Endothelial cell (in vitro differentiated cells): ENCODE measurements around the gene AUTS2. TPM values are rescaled to one million over a fixed set of nuclear protein-coding genes. Genes with fewer than 3 reads are reported as not detected.

Experiments used
- DNase-seq: peaks from one replicate; pipeline ENCODE4 v3.0.0; 2021; ENCODE audit warnings: low spot score
- H3K27ac Mint-ChIP-seq: one replicate; pipeline ENCODE4 v1.8.0; 2021; ENCODE audit warnings: mixed read lengths, inconsistent platforms; ENCODE audit not compliant: unreplicated experiment
- H3K27me3 Mint-ChIP-seq: one replicate; pipeline ENCODE4 v1.8.0; 2021; ENCODE audit warnings: mild to moderate bottlenecking, moderate library complexity, mixed read lengths, inconsistent platforms; ENCODE audit not compliant: unreplicated experiment
- H3K36me3 Mint-ChIP-seq: one replicate; pipeline ENCODE4 v1.8.0; 2021; ENCODE audit warnings: mild to moderate bottlenecking, low read depth, mixed read lengths, inconsistent platforms; ENCODE audit not compliant: unreplicated experiment
- H3K4me1 Mint-ChIP-seq: one replicate; pipeline ENCODE4 v1.8.0; 2021; ENCODE audit warnings: mild to moderate bottlenecking, mixed read lengths, inconsistent platforms; ENCODE audit not compliant: unreplicated experiment
- H3K4me3 Mint-ChIP-seq: one replicate; pipeline ENCODE4 v1.8.0; 2021; ENCODE audit warnings: mild to moderate bottlenecking, mixed read lengths, inconsistent platforms; ENCODE audit not compliant: unreplicated experiment
- H3K9me3 Mint-ChIP-seq: one replicate; pipeline ENCODE4 v1.8.0; 2021; ENCODE audit warnings: mixed read lengths, inconsistent platforms; ENCODE audit not compliant: unreplicated experiment
- total RNA-seq: library from RNA; stranded (reverse); fragmentation: NEBNext Ultra II Directional; extraction: Animal tissue kit (Norgen Biotek cat#: 25700); gene quantifications from one replicate; pipeline ENCODE4 v1.2.1, GENCODE V29; 2021; ENCODE audit not compliant: unreplicated experiment
- TF ChIP-seq, protein P1 (sequence below): fragments of 200-600 bp; sonication (generic); IDR thresholded peaks from one replicate; pipeline ENCODE4 v1.5.0; 2021; ENCODE audit warnings: antibody characterized with exemption; ENCODE audit not compliant: unreplicated experiment

Gene AUTS2
- total RNA-seq, 1 donor from 2014 or later: 103 TPM

DNA sequence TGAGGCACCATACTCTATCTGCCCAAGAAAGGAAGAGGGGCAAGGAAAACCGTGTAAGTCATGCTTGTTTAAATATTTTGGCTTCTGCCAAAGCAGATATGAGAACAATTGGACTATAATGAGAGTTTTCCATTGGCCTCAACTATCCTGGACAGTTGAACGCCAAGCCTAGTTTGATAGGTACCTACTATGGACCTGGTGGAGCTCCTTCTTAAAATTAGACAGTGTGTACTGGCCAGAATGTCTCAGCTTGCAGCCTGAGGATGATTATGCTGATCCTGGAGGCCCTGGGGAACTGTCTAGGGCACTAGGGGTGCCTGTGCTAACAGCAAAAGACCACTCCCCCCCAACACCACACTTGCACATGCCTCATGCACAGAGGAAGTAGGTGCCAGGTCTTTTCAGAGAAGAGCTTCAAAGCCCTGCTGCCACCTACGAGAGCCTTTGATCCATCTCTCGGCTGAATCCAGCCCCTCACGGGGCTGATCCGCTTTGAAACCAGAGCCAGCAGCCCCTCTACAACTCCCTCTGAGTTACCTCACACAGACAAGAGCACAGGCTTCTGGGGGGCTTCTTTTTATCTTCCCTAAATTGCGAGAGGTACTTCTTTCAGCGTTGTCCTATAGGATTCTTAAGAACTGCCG lies 1059.8 kb downstream of the AUTS2 start:
- H3K4me3 Mint-ChIP-seq: no peak overlapping the region

DNA sequence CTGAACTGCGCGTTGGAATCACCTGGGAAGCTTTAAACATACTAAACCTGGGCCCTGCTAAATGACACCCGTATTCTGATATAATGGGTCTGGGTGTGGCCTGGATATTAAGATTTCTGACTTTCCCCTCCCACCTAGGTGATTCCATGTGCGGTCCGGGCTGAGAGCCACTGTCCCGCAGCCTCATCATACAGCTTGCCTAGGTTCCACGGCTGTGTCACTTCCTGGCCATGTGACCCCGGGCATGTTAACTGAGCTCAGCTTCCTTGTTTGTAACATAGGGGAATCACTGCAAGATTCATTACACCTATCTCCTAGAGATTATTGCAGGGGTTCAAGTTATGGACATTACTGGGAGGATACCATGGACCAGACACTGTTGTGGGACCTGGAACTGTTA lies 1061.0 kb downstream of the AUTS2 start:
- Mint-ChIP-seq H3K4me3 (peak overlapping the region; percentile 73), H3K9me3 (no peaks in the 10 kb centered on the region), H3K27me3 (peaks cover 4% of the 10 kb centered on the region), H3K27ac (no peak overlapping the region), H3K4me1 (peaks cover 5% of the 10 kb centered on the region), H3K36me3 (peaks cover 4% of the 10 kb centered on the region)
- TF ChIP-seq, protein P1, sequence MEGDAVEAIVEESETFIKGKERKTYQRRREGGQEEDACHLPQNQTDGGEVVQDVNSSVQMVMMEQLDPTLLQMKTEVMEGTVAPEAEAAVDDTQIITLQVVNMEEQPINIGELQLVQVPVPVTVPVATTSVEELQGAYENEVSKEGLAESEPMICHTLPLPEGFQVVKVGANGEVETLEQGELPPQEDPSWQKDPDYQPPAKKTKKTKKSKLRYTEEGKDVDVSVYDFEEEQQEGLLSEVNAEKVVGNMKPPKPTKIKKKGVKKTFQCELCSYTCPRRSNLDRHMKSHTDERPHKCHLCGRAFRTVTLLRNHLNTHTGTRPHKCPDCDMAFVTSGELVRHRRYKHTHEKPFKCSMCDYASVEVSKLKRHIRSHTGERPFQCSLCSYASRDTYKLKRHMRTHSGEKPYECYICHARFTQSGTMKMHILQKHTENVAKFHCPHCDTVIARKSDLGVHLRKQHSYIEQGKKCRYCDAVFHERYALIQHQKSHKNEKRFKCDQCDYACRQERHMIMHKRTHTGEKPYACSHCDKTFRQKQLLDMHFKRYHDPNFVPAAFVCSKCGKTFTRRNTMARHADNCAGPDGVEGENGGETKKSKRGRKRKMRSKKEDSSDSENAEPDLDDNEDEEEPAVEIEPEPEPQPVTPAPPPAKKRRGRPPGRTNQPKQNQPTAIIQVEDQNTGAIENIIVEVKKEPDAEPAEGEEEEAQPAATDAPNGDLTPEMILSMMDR: no peak
- DNase-seq: no peak

More for the DNA sequence above, 1059.8 kb downstream of the AUTS2 start:
- H3K36me3 Mint-ChIP-seq: peaks cover 4% of the 10 kb centered on the region
- no peaks in the 10 kb centered on the region for H3K9me3 Mint-ChIP-seq
- H3K27me3 Mint-ChIP-seq: peaks cover 4% of the 10 kb centered on the region
- H3K4me1 Mint-ChIP-seq: peaks cover 4% of the 10 kb centered on the region
- DNase-seq: no peak
- TF ChIP-seq, protein P1: no peak
- no peak overlapping the region for H3K27ac Mint-ChIP-seq

DNA sequence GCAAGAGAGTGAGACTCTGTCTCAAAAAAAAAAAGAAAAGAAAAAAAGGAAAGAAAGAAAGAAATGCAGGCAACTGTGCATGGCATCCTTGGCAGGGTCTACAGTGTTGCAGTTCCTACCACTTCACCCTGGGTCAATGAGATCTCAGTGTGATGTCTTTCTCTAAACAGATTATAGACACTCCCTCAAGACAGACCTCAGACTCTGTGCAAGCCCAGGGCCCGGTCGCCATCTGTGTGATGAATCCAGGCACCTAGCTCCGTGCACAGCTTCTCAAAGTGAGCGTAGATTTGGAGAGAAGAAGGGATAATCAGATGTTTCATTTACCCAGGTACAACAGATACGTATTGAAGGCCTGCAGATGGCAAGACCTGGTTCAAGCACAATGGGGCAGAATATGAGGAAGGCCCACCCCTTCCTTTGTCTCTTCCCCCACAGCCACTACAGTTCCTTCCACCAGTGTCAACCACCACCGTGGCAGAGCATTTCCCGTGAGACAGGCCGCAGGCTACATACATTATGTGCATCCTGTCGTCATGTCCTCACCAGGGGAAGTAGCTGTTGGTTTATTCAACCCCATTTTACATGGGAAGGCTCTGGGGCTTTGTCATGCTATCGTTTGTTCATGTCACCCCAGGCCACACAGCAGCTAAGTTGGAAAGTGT lies 1062.0 kb downstream of the AUTS2 start:
- H3K4me3 Mint-ChIP-seq: no peak overlapping the region
- H3K27me3 Mint-ChIP-seq: peaks cover 4% of the 10 kb centered on the region
- DNase-seq: no peak
- TF ChIP-seq, protein P1: no peak
- no peak overlapping the region for H3K27ac Mint-ChIP-seq
- peaks cover 5% of the 10 kb centered on the region for H3K4me1 Mint-ChIP-seq
- no peaks in the 10 kb centered on the region for H3K9me3 Mint-ChIP-seq
- peaks cover 4% of the 10 kb centered on the region for H3K36me3 Mint-ChIP-seq

DNA sequence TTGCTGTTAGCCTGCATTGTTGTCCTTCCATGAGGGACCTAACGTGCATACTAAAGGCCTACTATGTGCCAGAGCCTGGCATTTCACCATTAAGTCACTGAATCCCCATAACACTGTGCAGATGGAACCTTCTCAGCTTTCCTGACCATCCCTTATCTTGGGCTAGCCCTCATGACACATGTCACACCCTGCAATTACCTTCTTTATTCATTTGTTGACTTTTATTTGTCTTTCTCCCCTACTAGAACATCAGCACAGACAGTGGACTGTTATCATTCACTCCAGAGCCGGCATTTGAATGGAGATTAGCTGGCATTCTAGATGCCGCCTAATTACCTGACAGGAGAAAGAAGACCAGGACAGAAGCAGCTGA lies 1062.5 kb downstream of the AUTS2 start:
- H3K4me3 Mint-ChIP-seq: no peak overlapping the region
- H3K27me3 Mint-ChIP-seq: peaks cover 4% of the 10 kb centered on the region
- H3K9me3 Mint-ChIP-seq: no peaks in the 10 kb centered on the region
- peaks cover 5% of the 10 kb centered on the region for H3K4me1 Mint-ChIP-seq
- no peak for DNase-seq
- no peak overlapping the region for H3K27ac Mint-ChIP-seq
- H3K36me3 Mint-ChIP-seq: peaks cover 4% of the 10 kb centered on the region
- TF ChIP-seq, protein P1: no peak

DNA sequence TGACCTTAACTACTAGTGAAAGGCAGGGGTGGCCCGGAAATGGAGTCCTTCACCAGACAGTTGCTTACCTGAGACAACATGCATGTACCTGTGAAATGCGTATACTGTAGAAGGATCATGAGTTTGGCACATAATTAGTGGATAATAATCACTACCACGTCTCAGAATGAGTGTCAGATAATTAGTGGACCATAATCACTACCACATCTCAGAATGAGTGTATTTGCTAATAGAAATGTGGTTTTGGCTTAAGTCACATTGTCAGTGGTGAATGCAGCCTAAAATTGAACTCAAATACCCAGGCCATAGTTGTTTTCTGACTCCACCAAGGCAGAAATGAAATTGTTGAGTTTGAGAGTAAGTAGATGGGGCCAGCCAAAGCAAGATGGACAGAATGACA lies 1065.4 kb downstream of the AUTS2 start:
- TF ChIP-seq, protein P1: no peak
- no peak overlapping the region for H3K4me3 Mint-ChIP-seq
- H3K36me3 Mint-ChIP-seq: peaks cover 4% of the 10 kb centered on the region
- H3K27ac Mint-ChIP-seq: no peak overlapping the region
- DNase-seq: no peak
- H3K4me1 Mint-ChIP-seq: peaks cover 5% of the 10 kb centered on the region
- H3K27me3 Mint-ChIP-seq: peaks cover 8% of the 10 kb centered on the region
- no peaks in the 10 kb centered on the region for H3K9me3 Mint-ChIP-seq
